Central memory CD8-positive, alpha-beta T cell (primary cell): Measurements from ENCODE around the gene TACC2.

Source experiments
- ATAC-seq: fragments of 150-1000 bp; cut with Tn5 transposase; replicated peaks from 2 replicates; pipeline ENCODE4 v1.10.0; 2022; ENCODE audit warnings: mild to moderate bottlenecking, moderate FRiP score, moderate number of reproducible peaks; ENCODE audit not compliant: poor library complexity, severe bottlenecking; ENCODE audit errors: extremely low read depth
- DNase-seq, 2 donors: peaks; one replicate each; pipeline ENCODE4 v3.0.0; 2021; ENCODE audit warnings: low spot score in 2 of 2
- H3K27ac Mint-ChIP-seq: one replicate; pipeline ENCODE4 v1.8.0; 2022; ENCODE audit warnings: low read depth, mild to moderate bottlenecking, moderate library complexity, mixed read lengths
- H3K27me3 Mint-ChIP-seq: one replicate; pipeline ENCODE4 v1.8.0; 2022; ENCODE audit warnings: mixed read lengths
- H3K36me3 Mint-ChIP-seq: one replicate; pipeline ENCODE4 v1.8.0; 2022; ENCODE audit warnings: mild to moderate bottlenecking, moderate library complexity, mixed read lengths; ENCODE audit not compliant: insufficient read depth
- H3K4me1 Mint-ChIP-seq: one replicate; pipeline ENCODE4 v1.8.0; 2022; ENCODE audit warnings: mixed read lengths
- H3K4me3 Mint-ChIP-seq: one replicate; pipeline ENCODE4 v1.8.0; 2022; ENCODE audit warnings: mild to moderate bottlenecking, moderate library complexity, mixed read lengths
- H3K9me3 Mint-ChIP-seq: one replicate; pipeline ENCODE4 v1.8.0; 2022; ENCODE audit warnings: mixed read lengths

The TACC2 gene

GRCh38 chr10:122288262-122288661 lies 299.3 kb downstream of the TACC2 start:
- Mint-ChIP-seq H3K4me1 (peaks cover 4% of the 10 kb centered on the region), H3K27me3 (peaks cover 29% of the 10 kb centered on the region), H3K36me3 (no peaks in the 10 kb centered on the region), H3K27ac (no peak overlapping the region), H3K4me3 (no peak overlapping the region), H3K9me3 (no peaks in the 10 kb centered on the region)
- DNase-seq: no peak
- no peak for ATAC-seq

GRCh38 chr10:122288917-122289316 lies 300.0 kb downstream of the TACC2 start:
- no peak for DNase-seq
- no peak overlapping the region for H3K27ac Mint-ChIP-seq
- no peak for ATAC-seq
- no peaks in the 10 kb centered on the region for H3K36me3 Mint-ChIP-seq
- H3K4me3 Mint-ChIP-seq: no peak overlapping the region
- H3K9me3 Mint-ChIP-seq: no peaks in the 10 kb centered on the region
- H3K4me1 Mint-ChIP-seq: peaks cover 5% of the 10 kb centered on the region
- peaks cover 27% of the 10 kb centered on the region for H3K27me3 Mint-ChIP-seq

- DNase-seq (no peak), ATAC-seq (no peak)
- Mint-ChIP-seq H3K27ac (no peak overlapping the region), H3K9me3 (no peaks in the 10 kb centered on the region), H3K27me3 (peaks cover 27% of the 10 kb centered on the region), H3K36me3 (no peaks in the 10 kb centered on the region), H3K4me3 (no peak overlapping the region), H3K4me1 (peaks cover 12% of the 10 kb centered on the region)
Observed at GRCh38 chr10:122290334-122290733, 301.4 kb downstream of the TACC2 start.

- Mint-ChIP-seq H3K36me3 (no peaks in the 10 kb centered on the region), H3K4me1 (peaks cover 16% of the 10 kb centered on the region), H3K4me3 (no peak overlapping the region), H3K27me3 (peaks cover 27% of the 10 kb centered on the region), H3K9me3 (no peaks in the 10 kb centered on the region), H3K27ac (no peak overlapping the region)
- no peak for DNase-seq
- no peak for ATAC-seq
Observed at GRCh38 chr10:122290833-122291532, 302.0 kb downstream of the TACC2 start.

- H3K27me3 Mint-ChIP-seq: peaks cover 21% of the 10 kb centered on the region
- H3K4me1 Mint-ChIP-seq: peaks cover 16% of the 10 kb centered on the region
- no peaks in the 10 kb centered on the region for H3K9me3 Mint-ChIP-seq
- ATAC-seq: no peak
- no peak overlapping the region for H3K27ac Mint-ChIP-seq
- H3K4me3 Mint-ChIP-seq: no peak overlapping the region
- DNase-seq: no peak
- H3K36me3 Mint-ChIP-seq: no peaks in the 10 kb centered on the region
Observed at GRCh38 chr10:122291739-122292138, 302.8 kb downstream of the TACC2 start.

GRCh38 chr10:122292376-122292775 lies 303.4 kb downstream of the TACC2 start:
- Mint-ChIP-seq H3K9me3 (no peaks in the 10 kb centered on the region), H3K27me3 (peaks cover 15% of the 10 kb centered on the region), H3K4me3 (no peak overlapping the region), H3K27ac (no peak overlapping the region), H3K4me1 (peaks cover 16% of the 10 kb centered on the region), H3K36me3 (no peaks in the 10 kb centered on the region)
- ATAC-seq (no peak), DNase-seq (no peak)

- H3K27ac Mint-ChIP-seq: no peak overlapping the region
- peaks cover 5% of the 10 kb centered on the region for H3K27me3 Mint-ChIP-seq
- ATAC-seq (no peak), DNase-seq (no peak)
- no peaks in the 10 kb centered on the region for H3K9me3 Mint-ChIP-seq
- no peak overlapping the region for H3K4me3 Mint-ChIP-seq
- peaks cover 16% of the 10 kb centered on the region for H3K4me1 Mint-ChIP-seq
- no peaks in the 10 kb centered on the region for H3K36me3 Mint-ChIP-seq
Observed at GRCh38 chr10:122293156-122293960, 304.4 kb downstream of the TACC2 start.

- DNase-seq (no peak), ATAC-seq (no peak)
- H3K4me1 Mint-ChIP-seq: peaks cover 19% of the 10 kb centered on the region
- no peak overlapping the region for H3K27ac Mint-ChIP-seq
- H3K27me3 Mint-ChIP-seq: no peaks in the 10 kb centered on the region
- H3K36me3 Mint-ChIP-seq: no peaks in the 10 kb centered on the region
- no peak overlapping the region for H3K4me3 Mint-ChIP-seq
- no peaks in the 10 kb centered on the region for H3K9me3 Mint-ChIP-seq
Observed at GRCh38 chr10:122293961-122294380, 305.0 kb downstream of the TACC2 start.

GRCh38 chr10:122294511-122295450 lies 305.8 kb downstream of the TACC2 start:
- no peaks in the 10 kb centered on the region for H3K36me3 Mint-ChIP-seq
- no peak for DNase-seq
- no peak overlapping the region for H3K4me3 Mint-ChIP-seq
- H3K27ac Mint-ChIP-seq: no peak overlapping the region
- H3K9me3 Mint-ChIP-seq: no peaks in the 10 kb centered on the region
- H3K4me1 Mint-ChIP-seq: peaks cover 20% of the 10 kb centered on the region
- H3K27me3 Mint-ChIP-seq: peaks cover 7% of the 10 kb centered on the region
- no peak for ATAC-seq

- no peaks in the 10 kb centered on the region for H3K9me3 Mint-ChIP-seq
- peaks cover 13% of the 10 kb centered on the region for H3K27me3 Mint-ChIP-seq
- DNase-seq: no peak
- no peak overlapping the region for H3K27ac Mint-ChIP-seq
- no peak overlapping the region for H3K4me3 Mint-ChIP-seq
- no peak for ATAC-seq
- peaks cover 20% of the 10 kb centered on the region for H3K4me1 Mint-ChIP-seq
- no peaks in the 10 kb centered on the region for H3K36me3 Mint-ChIP-seq
Observed at GRCh38 chr10:122295451-122295809, 306.5 kb downstream of the TACC2 start.

GRCh38 chr10:122296363-122297120 lies 307.6 kb downstream of the TACC2 start:
- no peak overlapping the region for H3K4me3 Mint-ChIP-seq
- peaks cover 20% of the 10 kb centered on the region for H3K4me1 Mint-ChIP-seq
- no peak for ATAC-seq
- no peaks in the 10 kb centered on the region for H3K36me3 Mint-ChIP-seq
- peaks cover 13% of the 10 kb centered on the region for H3K27me3 Mint-ChIP-seq
- no peaks in the 10 kb centered on the region for H3K9me3 Mint-ChIP-seq
- no peak overlapping the region for H3K27ac Mint-ChIP-seq
- DNase-seq: no peak

GRCh38 chr10:122297583-122297982 lies 308.6 kb downstream of the TACC2 start:
- H3K4me3 Mint-ChIP-seq: no peak overlapping the region
- H3K27me3 Mint-ChIP-seq: peaks cover 13% of the 10 kb centered on the region
- H3K36me3 Mint-ChIP-seq: no peaks in the 10 kb centered on the region
- H3K4me1 Mint-ChIP-seq: peaks cover 20% of the 10 kb centered on the region
- DNase-seq: no peak
- ATAC-seq: no peak
- H3K9me3 Mint-ChIP-seq: no peaks in the 10 kb centered on the region
- no peak overlapping the region for H3K27ac Mint-ChIP-seq
